CD4-positive, alpha-beta memory T cell (primary cell): Measurements from ENCODE around the gene CAP1. TPM values are rescaled to one million over a fixed set of nuclear protein-coding genes. Genes with fewer than 3 reads are reported as not detected.

Experiments used
- CTCF ChIA-PET: fragments of 350-600 bp; sonication (Branson Sonifier 250); formaldehyde crosslinking; loops from one replicate; lab custom pipeline; 2021; ENCODE audit warnings: inconsistent platforms; ENCODE audit not compliant: partially characterized antibody; lab: Charles Lee
- POLR2A ChIA-PET: fragments of 350-600 bp; sonication (Branson Sonifier 250); formaldehyde crosslinking; loops from one replicate; lab custom pipeline; 2021; ENCODE audit not compliant: partially characterized antibody; lab: Charles Lee
- DNase-seq, 5 donors: peaks; one replicate each; pipeline versions ENCODE4 v3.0.0 to v3.0.0-alpha.2; 2020 to 2022; ENCODE audit warnings: mixed read lengths in 1 of 5
- H3K27ac ChIP-seq: one replicate; pipeline ENCODE4 v1.7.0; 2013; ENCODE audit warnings: low read depth, low read length
- H3K27me3 ChIP-seq: 2 replicates; pipeline ENCODE4 v1.7.0; 2013; ENCODE audit warnings: mild to moderate bottlenecking, low read length, moderate library complexity; ENCODE audit not compliant: insufficient read depth
- H3K36me3 ChIP-seq: 2 replicates; pipeline ENCODE4 v1.7.0; 2013; ENCODE audit warnings: mild to moderate bottlenecking, low read length, moderate library complexity; ENCODE audit not compliant: insufficient read depth
- H3K4me1 ChIP-seq: 2 replicates; pipeline ENCODE4 v1.7.0; 2013; ENCODE audit warnings: mild to moderate bottlenecking, low read length, moderate library complexity; ENCODE audit not compliant: insufficient read depth
- H3K4me3 ChIP-seq, 2 donors: one replicate each; pipeline ENCODE4 v1.7.0; 2013; ENCODE audit warnings: low read length in 2 of 2, mild to moderate bottlenecking in 1 of 2
- H3K9me3 ChIP-seq, 2 donors: one replicate each; pipeline ENCODE4 v1.7.0; 2013; ENCODE audit warnings: low read length in 2 of 2, control low read depth in 1 of 2; ENCODE audit not compliant: control insufficient read depth in 1 of 2
- H3K27ac Mint-ChIP-seq, 7 donors: one replicate each; pipeline ENCODE4 v1.8.0; 2020 to 2021; ENCODE audit warnings: mixed read lengths in 7 of 7, mild to moderate bottlenecking in 6 of 7, inconsistent platforms in 3 of 7, moderate library complexity in 3 of 7
- H3K27me3 Mint-ChIP-seq, 2 donors: one replicate each; pipeline ENCODE4 v1.8.0; 2020 to 2021; ENCODE audit warnings: mixed read lengths in 2 of 2
- H3K36me3 Mint-ChIP-seq, 2 donors: one replicate each; pipeline ENCODE4 v1.8.0; 2020 to 2021; ENCODE audit warnings: mixed read lengths in 2 of 2, inconsistent platforms in 1 of 2, mild to moderate bottlenecking in 1 of 2
- H3K4me1 Mint-ChIP-seq, 4 donors: one replicate each; pipeline ENCODE4 v1.8.0; 2020 to 2021; ENCODE audit warnings: mixed read lengths in 4 of 4, mild to moderate bottlenecking in 1 of 4
- H3K4me3 Mint-ChIP-seq, 8 donors: one replicate each; pipeline ENCODE4 v1.8.0; 2020 to 2021; ENCODE audit warnings: mixed read lengths in 8 of 8, mild to moderate bottlenecking in 7 of 8, moderate library complexity in 6 of 8, inconsistent platforms in 3 of 8
- H3K9me3 Mint-ChIP-seq, 8 donors: one replicate each; pipeline ENCODE4 v1.8.0; 2020 to 2021; ENCODE audit warnings: mixed read lengths in 8 of 8, mild to moderate bottlenecking in 5 of 8, inconsistent platforms in 3 of 8, moderate library complexity in 1 of 8
- intact Hi-C: fragments of 100-400 bp; cut with micrococcal nuclease; formaldehyde crosslinking; loops from one replicate; pipeline ENCODE4 v1.15.1; 2023
- polyA plus RNA-seq, 2 donors: library from polyadenylated mRNA; unstranded; fragments of 300-500 nt; fragmentation: Illumina TruSeq; gene quantifications; one replicate each; pipeline ENCODE4 v1.2.3, GENCODE V29; 2021
- total RNA-seq, 2 experiments: library from RNA; stranded (reverse); gene quantifications; one replicate each; pipeline ENCODE4 v1.2.3, GENCODE V29; 2021

Gene CAP1
- total RNA-seq (100 to 1,000 TPM; 285 to 305 TPM), polyA plus RNA-seq (100 to 1,000 TPM; 629 to 725 TPM)

DNA sequence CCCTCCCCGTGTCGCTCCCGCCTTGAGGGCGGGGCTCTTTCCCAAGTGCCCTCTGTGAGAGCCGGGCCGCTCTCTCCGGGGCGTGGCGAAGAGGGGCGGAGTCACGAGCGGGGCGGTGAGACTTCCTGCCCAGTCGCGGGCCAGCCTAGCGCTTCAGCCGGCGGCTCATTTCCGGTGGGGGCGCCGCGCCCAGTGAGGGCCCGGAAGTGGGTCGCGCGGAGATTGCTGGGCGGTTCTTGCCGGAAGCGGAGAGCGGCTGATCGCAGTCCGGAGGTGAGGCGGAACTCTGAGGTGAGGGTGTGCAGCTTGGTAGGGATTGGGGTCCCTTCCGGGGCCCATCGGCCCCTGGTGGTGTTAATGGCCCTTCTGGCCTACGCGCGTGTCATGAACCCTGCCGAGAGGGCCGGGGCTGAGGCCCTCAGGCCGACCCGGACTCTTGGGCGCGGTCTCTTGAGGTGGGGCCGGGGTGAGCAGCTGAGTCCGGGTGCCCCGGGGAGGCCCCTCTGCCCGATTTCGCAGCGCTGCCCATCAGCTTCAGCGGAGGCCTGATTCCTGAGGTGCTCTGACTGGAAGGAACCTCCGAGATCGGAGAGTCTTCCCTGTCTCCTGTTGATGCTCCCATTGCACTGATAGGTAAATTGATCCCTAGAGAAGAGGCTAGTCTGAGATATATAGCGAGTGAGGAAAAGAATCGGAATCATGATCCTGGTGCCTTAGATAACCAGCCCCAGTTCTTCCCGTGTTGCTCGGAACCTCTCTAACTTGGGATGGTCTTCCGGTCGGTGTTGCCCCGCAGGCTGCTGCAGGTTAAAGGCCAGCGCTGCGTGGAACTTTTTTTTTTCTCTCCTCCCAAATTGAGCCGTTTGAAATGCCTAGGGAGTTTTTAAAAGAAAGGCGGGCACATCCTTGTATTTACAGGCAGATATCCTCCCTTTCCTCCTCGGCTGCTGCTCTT is at the start of gene CAP1:
CAP1 (plus strand) TSS at position 219 of the 955 bp plus-strand sequence. CDS start 18,618 bp downstream, outside the sequence.
- Mint-ChIP-seq H3K36me3 (peaks cover 21 to 46% of the 10 kb centered on the region in 2 donors), H3K27ac (peak within 1 kb of the TSS; percentile 92 to 99 (median 97)), H3K27me3 (no peaks in the 10 kb centered on the region), H3K4me3 (peak within 1 kb of the TSS; percentile 90 to 98 (median 96)), H3K4me1 (peaks cover 44 to 91% (median 57%) of the 10 kb centered on the region in 4 donors), H3K9me3 (no peaks in the 10 kb centered on the region)
- H3K4me3 ChIP-seq = peak within 1 kb of the TSS; percentile 78 to 92
- H3K4me1 ChIP-seq = peaks cover 78% of the 10 kb centered on the region
- H3K27ac ChIP-seq = peak within 1 kb of the TSS; percentile 86
- CTCF ChIA-PET = interaction anchor here (0.6 to 2.5 kb wide), 9 partner anchors 8 to 825 kb away, joined by 3 to 14 read pairs (median 4); no protein-coding TSS in a partner anchor
- peak; percentile 100 for DNase-seq
- no peaks in the 10 kb centered on the region for H3K9me3 ChIP-seq
- POLR2A ChIA-PET = interaction anchor here (0.7 to 6.2 kb wide), 20 partner anchors 10 to 589 kb away, joined by 3 to 115 read pairs (median 4); partner anchors contain the start of genes HPCAL4, PPT1, ZFP69B and ZMPSTE24
- H3K36me3 ChIP-seq = no peaks in the 10 kb centered on the region
- H3K27me3 ChIP-seq = no peaks in the 10 kb centered on the region
- intact Hi-C loops = loop anchor here (1.0 to 5.0 kb wide), 5 partner anchors 19 to 463 kb away; partner anchors contain the start of genes PABPC4, RLF and ZMPSTE24

GRCh38 chr1:39992234-39992633 is 48.3 kb upstream of the CAP1 start:
- H3K36me3 Mint-ChIP-seq = no peaks in the 10 kb centered on the region
- H3K4me1 ChIP-seq = peaks cover 10% of the 10 kb centered on the region
- POLR2A ChIA-PET = no interaction called here
- CTCF ChIA-PET = interaction anchor here (2.2 kb wide), 1 partner anchor 18 kb away, joined by 9 read pairs; no protein-coding TSS in a partner anchor
- no peaks in the 10 kb centered on the region for H3K36me3 ChIP-seq
- no peaks in the 10 kb centered on the region for H3K9me3 ChIP-seq
- H3K4me3 ChIP-seq = no peak overlapping the region
- no peak overlapping the region for H3K27ac Mint-ChIP-seq
- H3K27me3 ChIP-seq = no peaks in the 10 kb centered on the region
- H3K4me3 Mint-ChIP-seq = no peak overlapping the region
- H3K27ac ChIP-seq = no peak overlapping the region
- peaks cover 12 to 22% (median 19%) of the 10 kb centered on the region in 4 donors for H3K4me1 Mint-ChIP-seq
- intact Hi-C loops = no loop called here
- no peaks in the 10 kb centered on the region for H3K9me3 Mint-ChIP-seq
- H3K27me3 Mint-ChIP-seq = no peaks in the 10 kb centered on the region
- no peak for DNase-seq

GRCh38 chr1:39992888-39993287 is 47.6 kb upstream of the CAP1 start:
- no peaks in the 10 kb centered on the region for H3K36me3 ChIP-seq
- Mint-ChIP-seq H3K9me3 (no peaks in the 10 kb centered on the region), H3K4me1 (peaks cover 12 to 22% (median 19%) of the 10 kb centered on the region in 4 donors), H3K27ac (no peak overlapping the region), H3K36me3 (no peaks in the 10 kb centered on the region), H3K27me3 (no peaks in the 10 kb centered on the region), H3K4me3 (no peak overlapping the region)
- H3K4me1 ChIP-seq = peaks cover 10% of the 10 kb centered on the region
- ChIA-PET CTCF (no interaction called here), POLR2A (no interaction called here)
- H3K27me3 ChIP-seq = no peaks in the 10 kb centered on the region
- H3K4me3 ChIP-seq = no peak overlapping the region
- H3K27ac ChIP-seq = no peak overlapping the region
- intact Hi-C loops = no loop called here
- DNase-seq = no peak
- no peaks in the 10 kb centered on the region for H3K9me3 ChIP-seq

DNA sequence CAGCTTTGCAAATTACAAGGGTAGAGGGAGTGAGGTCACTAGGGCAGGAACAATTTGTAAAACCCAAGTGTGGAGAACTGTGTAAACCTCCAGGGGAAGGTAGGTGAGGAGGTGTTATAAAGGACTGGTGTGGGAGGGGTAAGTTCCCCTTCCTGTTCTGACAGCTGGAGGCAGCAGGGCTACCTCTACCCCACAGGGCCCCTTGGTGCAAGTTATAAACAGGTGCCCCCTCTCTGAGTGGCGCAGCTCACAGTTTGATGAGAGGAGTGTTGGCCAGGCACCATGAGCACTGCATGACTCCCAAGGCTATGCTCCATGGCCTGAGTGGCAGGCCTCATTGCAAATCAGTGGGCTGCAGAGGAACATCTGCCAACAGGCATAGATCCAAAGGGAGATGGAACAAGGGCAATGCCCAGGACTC is 44.5 kb upstream of the CAP1 start:
- Mint-ChIP-seq H3K4me3 (peak overlapping the region in 3 of 8 donors; percentile 25 to 57 (median 47)), H3K9me3 (no peaks in the 10 kb centered on the region), H3K36me3 (no peaks in the 10 kb centered on the region), H3K4me1 (peaks cover 12 to 22% (median 19%) of the 10 kb centered on the region in 4 donors), H3K27ac (peak overlapping the region in 5 of 7 donors; percentile 10 to 84 (median 57)), H3K27me3 (no peaks in the 10 kb centered on the region)
- Histone ChIP-seq H3K36me3 (no peaks in the 10 kb centered on the region), H3K4me3 (no peak overlapping the region), H3K27me3 (no peaks in the 10 kb centered on the region), H3K9me3 (no peaks in the 10 kb centered on the region), H3K27ac (no peak overlapping the region), H3K4me1 (peaks cover 10% of the 10 kb centered on the region)
- intact Hi-C loops = no loop called here
- ChIA-PET POLR2A (interaction anchor here (0.7 kb wide), 1 partner anchor 44 kb away, joined by 3 read pairs; no protein-coding TSS in a partner anchor), CTCF (interaction anchor here (1.2 kb wide), 1 partner anchor 22 kb away, joined by 4 read pairs; no protein-coding TSS in a partner anchor)
- peak in 3 of 5 donors; percentile 10 to 19 (median 17) for DNase-seq

DNA sequence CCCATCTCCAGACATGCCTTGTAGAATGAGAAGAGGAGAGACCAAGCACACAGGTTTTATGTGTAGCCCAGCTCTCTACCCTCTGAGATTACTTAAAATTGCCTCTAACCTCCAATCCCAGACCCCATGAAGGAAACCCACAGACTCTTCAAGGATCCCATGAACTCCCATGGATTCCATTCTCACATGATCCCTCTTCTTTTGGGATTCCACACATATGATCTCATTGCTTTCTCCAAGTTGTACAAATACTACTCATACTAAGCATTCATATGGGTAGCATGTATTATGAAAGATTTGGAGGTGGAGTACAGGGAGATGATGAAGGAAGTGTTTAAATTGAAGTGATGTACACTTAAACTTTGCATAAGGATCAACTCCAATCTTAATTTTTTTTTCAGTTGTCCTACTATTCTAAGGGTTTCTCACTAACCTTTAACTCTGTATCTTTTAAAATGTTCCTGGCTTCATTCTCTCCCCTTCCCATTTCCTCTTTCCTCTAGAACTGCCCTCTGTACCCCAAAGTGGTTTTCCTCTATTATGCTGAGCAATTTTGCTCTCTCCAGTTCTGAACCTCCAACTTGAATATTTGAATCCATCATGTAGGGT is 44.0 kb upstream of the CAP1 start:
- Mint-ChIP-seq H3K4me1 (peaks cover 12 to 22% (median 19%) of the 10 kb centered on the region in 4 donors), H3K27ac (peak overlapping the region in 2 of 7 donors; percentile 1 to 72), H3K27me3 (no peaks in the 10 kb centered on the region), H3K9me3 (no peaks in the 10 kb centered on the region), H3K36me3 (no peaks in the 10 kb centered on the region), H3K4me3 (peak overlapping the region in 1 of 8 donors; percentile 37)
- Histone ChIP-seq H3K4me3 (no peak overlapping the region), H3K4me1 (peaks cover 10% of the 10 kb centered on the region), H3K27ac (no peak overlapping the region), H3K36me3 (no peaks in the 10 kb centered on the region), H3K27me3 (no peaks in the 10 kb centered on the region), H3K9me3 (no peaks in the 10 kb centered on the region)
- no peak for DNase-seq
- CTCF ChIA-PET = interaction anchor here (0.6 to 1.2 kb wide), 2 partner anchors 23 to 24 kb away, joined by 3 to 4 read pairs; no protein-coding TSS in a partner anchor
- POLR2A ChIA-PET = no interaction called here
- intact Hi-C loops = no loop called here

DNA sequence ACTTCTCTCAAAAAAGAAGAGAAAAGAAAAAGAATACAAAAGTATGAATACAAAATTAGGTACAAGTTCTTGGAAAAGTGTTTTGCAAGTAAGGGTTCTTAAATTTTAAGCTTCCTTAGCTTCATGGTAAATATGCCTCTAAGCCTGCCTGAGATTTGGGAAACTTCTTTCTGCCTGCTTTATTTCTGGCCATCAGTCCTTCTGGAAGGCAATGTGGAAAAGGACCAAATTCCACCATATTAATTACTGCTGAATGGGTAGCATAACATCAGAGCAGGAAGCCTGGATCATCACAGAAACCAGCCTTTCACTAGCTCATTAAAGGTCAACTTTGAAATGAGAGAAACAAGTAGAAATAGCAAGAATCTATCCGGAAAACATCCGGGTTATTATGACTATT is 39.1 kb upstream of the CAP1 start:
- Histone ChIP-seq H3K4me3 (no peak overlapping the region), H3K27me3 (no peaks in the 10 kb centered on the region), H3K27ac (no peak overlapping the region), H3K9me3 (no peaks in the 10 kb centered on the region), H3K4me1 (peaks cover 9% of the 10 kb centered on the region), H3K36me3 (no peaks in the 10 kb centered on the region)
- intact Hi-C loops = no loop called here
- Mint-ChIP-seq H3K36me3 (no peaks in the 10 kb centered on the region), H3K4me1 (peaks cover 11 to 27% (median 17%) of the 10 kb centered on the region in 4 donors), H3K4me3 (no peak overlapping the region), H3K9me3 (peaks cover 0 to 4% (median 0%) of the 10 kb centered on the region in 8 donors), H3K27me3 (no peaks in the 10 kb centered on the region), H3K27ac (no peak overlapping the region)
- no peak for DNase-seq
- CTCF ChIA-PET = interaction anchor here (3.1 kb wide), 1 partner anchor 31 kb away, joined by 9 read pairs; no protein-coding TSS in a partner anchor
- POLR2A ChIA-PET = no interaction called here
